HL-60 (cell line): ENCODE data around the gene P2RX3.

Experiments
- DNase-seq, 2 experiments: peaks; one replicate each; pipeline ENCODE4 v3.0.0-alpha.2; 2010 to 2020; ENCODE audit warnings: low read depth in 1 of 2, low spot score in 1 of 2
- H3K27ac ChIP-seq: fragments of 250-450 bp; sonication (Bioruptor Pico); replicated peaks from 2 replicates; pipeline ENCODE4 v1.5.1; 2020; ENCODE audit warnings: mild to moderate bottlenecking, moderate library complexity
- H3K27me3 ChIP-seq: fragments of 250-450 bp; sonication (Bioruptor Pico); 2 replicates; pipeline ENCODE4 v1.5.1; 2021; ENCODE audit warnings: mild to moderate bottlenecking, moderate library complexity; ENCODE audit not compliant: insufficient read depth, poor library complexity, severe bottlenecking
- H3K4me3 ChIP-seq: replicated peaks from 2 replicates; pipeline ENCODE4 v1.5.1; 2011; ENCODE audit warnings: mild to moderate bottlenecking, control low read depth, low read length; ENCODE audit not compliant: insufficient read depth
- CTCF ChIP-seq: IDR thresholded peaks from one replicate; pipeline ENCODE4 v1.5.1; 2011; ENCODE audit warnings: low read length, control low read depth, inconsistent platforms; ENCODE audit not compliant: insufficient read depth
- GABPA ChIP-seq: IDR thresholded peaks from 2 replicates; pipeline ENCODE4 v1.6.1; 2012; ENCODE audit warnings: low read depth
- POLR2AphosphoS5 ChIP-seq: IDR thresholded peaks from 2 replicates; pipeline ENCODE4 v1.6.1; 2012; ENCODE audit warnings: low read depth
- REST ChIP-seq: IDR thresholded peaks from 2 replicates; pipeline ENCODE4 v1.6.1; 2012; ENCODE audit warnings: low read depth; ENCODE audit not compliant: insufficient replicate concordance
- SPI1 ChIP-seq: IDR thresholded peaks from 2 replicates; pipeline ENCODE4 v1.6.1; 2012; ENCODE audit warnings: low read depth, mild to moderate bottlenecking, borderline replicate concordance

P2RX3 gene

GRCh38 chr11:57311109-57311936 lies 26.8 kb upstream of the P2RX3 start:
- Histone ChIP-seq H3K27me3 (no peaks in the 10 kb centered on the region), H3K27ac (no peak overlapping the region), H3K4me3 (no peak overlapping the region)
- TF ChIP-seq REST (no peak), SPI1 (no peak), CTCF (no peak), POLR2AphosphoS5 (no peak), GABPA (no peak)
- DNase-seq = peak in 1 of 2 experiments; percentile 43

GRCh38 chr11:57312511-57313021 lies 25.6 kb upstream of the P2RX3 start:
- TF ChIP-seq CTCF (no peak), SPI1 (no peak), GABPA (no peak), REST (no peak), POLR2AphosphoS5 (no peak)
- DNase-seq = no peak
- H3K27me3 ChIP-seq = no peaks in the 10 kb centered on the region
- no peak overlapping the region for H3K27ac ChIP-seq
- no peak overlapping the region for H3K4me3 ChIP-seq

GRCh38 chr11:57313071-57313787 lies 24.9 kb upstream of the P2RX3 start:
- Histone ChIP-seq H3K27ac (no peak overlapping the region), H3K27me3 (no peaks in the 10 kb centered on the region), H3K4me3 (no peak overlapping the region)
- no peak for DNase-seq
- TF ChIP-seq POLR2AphosphoS5 (no peak), CTCF (no peak), SPI1 (no peak), GABPA (no peak), REST (no peak)
